Liver (tissue), 9 donors: ENCODE data around the gene TMC1. TPM values are rescaled to one million over a fixed set of nuclear protein-coding genes. Genes with fewer than 3 reads are reported as not detected.

Source experiments
- DNase-seq: peaks from one replicate; pipeline ENCODE4 v3.0.0-alpha.2; 2017; ENCODE audit warnings: low spot score
- H3K27ac ChIP-seq, 2 donors: one replicate each; pipeline ENCODE4 v1.7.0; 2013; ENCODE audit warnings: inconsistent platforms in 2 of 2, low read length in 2 of 2, control low read depth in 1 of 2, low read depth in 1 of 2, mild to moderate bottlenecking in 1 of 2
- H3K27me3 ChIP-seq, 4 donors: one replicate each; pipeline versions ENCODE4 v1.6.1 to v1.7.0; 2013; ENCODE audit warnings: low read length in 3 of 4, inconsistent platforms in 1 of 4, mild to moderate bottlenecking in 1 of 4, moderate library complexity in 1 of 4; ENCODE audit not compliant: control insufficient read depth in 4 of 4, insufficient read depth in 4 of 4
- H3K36me3 ChIP-seq, 4 donors: one replicate each; pipeline versions ENCODE4 v1.6.1 to v1.7.0; 2013; ENCODE audit warnings: low read length in 3 of 4, mild to moderate bottlenecking in 3 of 4, low read depth in 1 of 4, moderate library complexity in 1 of 4; ENCODE audit not compliant: control insufficient read depth in 4 of 4, insufficient read depth in 3 of 4
- H3K4me1 ChIP-seq, 4 donors: one replicate each; pipeline versions ENCODE4 v1.6.1 to v1.7.0; 2013; ENCODE audit warnings: low read length in 3 of 4, mild to moderate bottlenecking in 3 of 4, moderate library complexity in 1 of 4; ENCODE audit not compliant: control insufficient read depth in 4 of 4, insufficient read depth in 4 of 4
- H3K4me3 ChIP-seq, 3 donors: one replicate each; pipeline versions ENCODE4 v1.6.1 to v1.7.0; 2013; ENCODE audit warnings: low read length in 3 of 3, control low read depth in 1 of 3, low read depth in 1 of 3, mild to moderate bottlenecking in 1 of 3
- H3K9ac ChIP-seq, 2 donors: one replicate each; pipeline ENCODE4 v1.7.0; 2013; ENCODE audit warnings: low read length in 2 of 2, mild to moderate bottlenecking in 2 of 2, moderate library complexity in 2 of 2, control low read depth in 1 of 2, low read depth in 1 of 2
- H3K9me3 ChIP-seq, 4 donors: one replicate each; pipeline versions ENCODE4 v1.6.1 to v1.7.0; 2013; ENCODE audit warnings: low read length in 3 of 4; ENCODE audit not compliant: control insufficient read depth in 4 of 4
- EGR1 ChIP-seq, 2 donors: IDR thresholded peaks; 2 replicates each; pipeline ENCODE4 v1.6.1; 2016 to 2018; ENCODE audit warnings: antibody characterized with exemption in 2 of 2, low read depth in 2 of 2
- FOXA1 ChIP-seq: IDR thresholded peaks from 2 replicates; pipeline ENCODE4 v1.6.1; 2016; ENCODE audit warnings: antibody characterized with exemption
- FOXA2 ChIP-seq: IDR thresholded peaks from 2 replicates; pipeline ENCODE4 v1.6.1; 2016; ENCODE audit warnings: antibody characterized with exemption
- GABPA ChIP-seq, 2 donors: IDR thresholded peaks in 1 of 2; conservative IDR thresholded peaks in 1 of 2; 2 replicates each; pipeline ENCODE4 v1.6.1; 2016; ENCODE audit warnings: antibody characterized with exemption in 2 of 2, mild to moderate bottlenecking in 1 of 2, moderate library complexity in 1 of 2
- HNF4A ChIP-seq, 2 donors: conservative IDR thresholded peaks; 2 replicates each; pipeline ENCODE4 v1.6.1; 2016; ENCODE audit warnings: antibody characterized with exemption in 2 of 2, mild to moderate bottlenecking in 2 of 2
- HNF4G ChIP-seq: IDR thresholded peaks from 2 replicates; pipeline ENCODE4 v1.6.1; 2016; ENCODE audit warnings: antibody characterized with exemption
- JUND ChIP-seq, 2 donors: IDR thresholded peaks; 2 replicates each; pipeline ENCODE4 v1.6.1; 2016; ENCODE audit warnings: antibody characterized with exemption in 2 of 2
- NR2F2 ChIP-seq: IDR thresholded peaks from 2 replicates; pipeline ENCODE4 v1.6.1; 2016; ENCODE audit warnings: antibody characterized with exemption
- RAD21 ChIP-seq, 2 donors: IDR thresholded peaks; 2 replicates each; pipeline ENCODE4 v1.6.1; 2016; ENCODE audit warnings: antibody characterized with exemption in 2 of 2, mild to moderate bottlenecking in 2 of 2
- RXRA ChIP-seq, 2 donors: IDR thresholded peaks; 2 replicates each; pipeline ENCODE4 v1.6.1; 2017 to 2018; ENCODE audit warnings: antibody characterized with exemption in 2 of 2, mild to moderate bottlenecking in 1 of 2
- SP1 ChIP-seq: IDR thresholded peaks from 2 replicates; pipeline ENCODE4 v1.6.1; 2018; ENCODE audit warnings: antibody characterized with exemption, mild to moderate bottlenecking
- TAF1 ChIP-seq: conservative IDR thresholded peaks from 2 replicates; pipeline ENCODE4 v1.6.1; 2016; ENCODE audit warnings: antibody characterized with exemption, mild to moderate bottlenecking
- YY1 ChIP-seq: IDR thresholded peaks from 2 replicates; pipeline ENCODE4 v1.6.1; 2016; ENCODE audit warnings: antibody characterized with exemption, mild to moderate bottlenecking
- WGBS: extraction: QIAGEN DNeasy Blood & Tissue Kit; methylation state at CpG from one replicate; pipeline ENCODE4 v1.1.7; 2013; 5-methylcytosine and 5-hydroxymethylcytosine counted together
- polyA plus RNA-seq, 2 donors: library from polyadenylated mRNA; stranded (reverse) in 1 of 2; unstranded in 1 of 2; fragments of 200-250 nt in 1 of 2; fragments of >200 nt in 1 of 2; fragmentation: Nextera tagmentation in 1 of 2; extraction: Ambion mirVana in 1 of 2; gene quantifications; one replicate each; pipeline versions ENCODE4 v1.2.1 to v1.2.3, GENCODE V29; 2013 to 2015
- total RNA-seq, 2 donors: library from RNA; depleted of rRNA; stranded (reverse); fragments of >200 nt; gene quantifications; one replicate each; pipeline ENCODE4 v1.2.3, GENCODE V29; 2014
- TF ChIP-seq, protein P1 (sequence below): IDR thresholded peaks from 2 replicates; pipeline ENCODE4 v1.6.1; 2016; ENCODE audit warnings: antibody characterized with exemption
- TF ChIP-seq, protein P2 (sequence below): IDR thresholded peaks from 2 replicates; pipeline ENCODE4 v1.6.1; 2016; ENCODE audit warnings: antibody characterized with exemption
- TF ChIP-seq, protein P3 (sequence below): IDR thresholded peaks from 2 replicates; pipeline ENCODE4 v1.6.1; 2016; ENCODE audit warnings: antibody characterized with exemption, mild to moderate bottlenecking
- TF ChIP-seq, protein P4 (sequence below): fragments of 150-350 bp; IDR thresholded peaks from 2 replicates; pipeline ENCODE4 v1.5.1; 2017; ENCODE audit warnings: improper control_type of control experiment, low read depth, low read length; ENCODE audit not compliant: missing input control
- TF ChIP-seq, protein P5 (sequence below): IDR thresholded peaks from 2 replicates; pipeline ENCODE4 v1.6.1; 2016; ENCODE audit warnings: antibody characterized with exemption
- donor health status: healthy.
- donor health status: healthy.
- donor health status: healthy.
- donor health status: healthy.
- donor health status: healthy.

Gene TMC1
- total and polyA plus RNA-seq, 4 donors, result 0.09 TPM; not detected in 3

DNA sequence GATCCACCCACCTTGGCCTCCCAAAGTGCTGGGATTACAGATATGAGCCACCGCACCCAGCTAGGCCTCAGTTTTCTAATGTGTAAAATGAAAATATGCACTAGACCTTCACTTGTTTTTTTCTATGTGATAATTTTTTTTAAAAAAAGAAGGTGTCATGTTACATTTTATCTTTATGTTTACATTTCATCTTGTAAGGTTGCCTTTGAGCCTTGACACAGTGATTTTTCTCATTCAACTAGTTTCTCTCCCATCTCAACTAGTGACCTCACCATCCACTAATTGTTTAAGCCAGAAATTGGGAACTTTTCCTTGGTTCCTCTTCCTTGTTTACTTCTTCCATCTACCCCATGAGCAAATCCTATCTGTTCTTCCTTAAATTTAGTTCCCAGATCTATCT is 21.5 kb downstream of the TMC1 start:
- TF ChIP-seq YY1 (no peak), RXRA (IDR thresholded peaks at IDR 0.05) (no peak), FOXA1 (no peak), HNF4A (conservative IDR thresholded peaks at IDR 0.05) (no peak), JUND (IDR thresholded peaks at IDR 0.05) (no peak), NR2F2 (no peak), RAD21 (IDR thresholded peaks at IDR 0.05) (no peak), SP1 (no peak), HNF4G (no peak), EGR1 (IDR thresholded peaks at IDR 0.05; ENCODE audit: low read depth in 2 of 2) (no peak), TAF1 (no peak), GABPA (IDR thresholded peaks at IDR 0.05 in 1 of 2, conservative IDR thresholded peaks at IDR 0.05 in 1 of 2) (no peak), FOXA2 (no peak)
- TF ChIP-seq, protein P1, sequence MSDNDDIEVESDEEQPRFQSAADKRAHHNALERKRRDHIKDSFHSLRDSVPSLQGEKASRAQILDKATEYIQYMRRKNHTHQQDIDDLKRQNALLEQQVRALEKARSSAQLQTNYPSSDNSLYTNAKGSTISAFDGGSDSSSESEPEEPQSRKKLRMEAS, result no peak
- TF ChIP-seq, protein P2, sequence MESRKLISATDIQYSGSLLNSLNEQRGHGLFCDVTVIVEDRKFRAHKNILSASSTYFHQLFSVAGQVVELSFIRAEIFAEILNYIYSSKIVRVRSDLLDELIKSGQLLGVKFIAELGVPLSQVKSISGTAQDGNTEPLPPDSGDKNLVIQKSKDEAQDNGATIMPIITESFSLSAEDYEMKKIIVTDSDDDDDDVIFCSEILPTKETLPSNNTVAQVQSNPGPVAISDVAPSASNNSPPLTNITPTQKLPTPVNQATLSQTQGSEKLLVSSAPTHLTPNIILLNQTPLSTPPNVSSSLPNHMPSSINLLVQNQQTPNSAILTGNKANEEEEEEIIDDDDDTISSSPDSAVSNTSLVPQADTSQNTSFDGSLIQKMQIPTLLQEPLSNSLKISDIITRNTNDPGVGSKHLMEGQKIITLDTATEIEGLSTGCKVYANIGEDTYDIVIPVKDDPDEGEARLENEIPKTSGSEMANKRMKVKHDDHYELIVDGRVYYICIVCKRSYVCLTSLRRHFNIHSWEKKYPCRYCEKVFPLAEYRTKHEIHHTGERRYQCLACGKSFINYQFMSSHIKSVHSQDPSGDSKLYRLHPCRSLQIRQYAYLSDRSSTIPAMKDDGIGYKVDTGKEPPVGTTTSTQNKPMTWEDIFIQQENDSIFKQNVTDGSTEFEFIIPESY, result no peak
- TF ChIP-seq, protein P3, sequence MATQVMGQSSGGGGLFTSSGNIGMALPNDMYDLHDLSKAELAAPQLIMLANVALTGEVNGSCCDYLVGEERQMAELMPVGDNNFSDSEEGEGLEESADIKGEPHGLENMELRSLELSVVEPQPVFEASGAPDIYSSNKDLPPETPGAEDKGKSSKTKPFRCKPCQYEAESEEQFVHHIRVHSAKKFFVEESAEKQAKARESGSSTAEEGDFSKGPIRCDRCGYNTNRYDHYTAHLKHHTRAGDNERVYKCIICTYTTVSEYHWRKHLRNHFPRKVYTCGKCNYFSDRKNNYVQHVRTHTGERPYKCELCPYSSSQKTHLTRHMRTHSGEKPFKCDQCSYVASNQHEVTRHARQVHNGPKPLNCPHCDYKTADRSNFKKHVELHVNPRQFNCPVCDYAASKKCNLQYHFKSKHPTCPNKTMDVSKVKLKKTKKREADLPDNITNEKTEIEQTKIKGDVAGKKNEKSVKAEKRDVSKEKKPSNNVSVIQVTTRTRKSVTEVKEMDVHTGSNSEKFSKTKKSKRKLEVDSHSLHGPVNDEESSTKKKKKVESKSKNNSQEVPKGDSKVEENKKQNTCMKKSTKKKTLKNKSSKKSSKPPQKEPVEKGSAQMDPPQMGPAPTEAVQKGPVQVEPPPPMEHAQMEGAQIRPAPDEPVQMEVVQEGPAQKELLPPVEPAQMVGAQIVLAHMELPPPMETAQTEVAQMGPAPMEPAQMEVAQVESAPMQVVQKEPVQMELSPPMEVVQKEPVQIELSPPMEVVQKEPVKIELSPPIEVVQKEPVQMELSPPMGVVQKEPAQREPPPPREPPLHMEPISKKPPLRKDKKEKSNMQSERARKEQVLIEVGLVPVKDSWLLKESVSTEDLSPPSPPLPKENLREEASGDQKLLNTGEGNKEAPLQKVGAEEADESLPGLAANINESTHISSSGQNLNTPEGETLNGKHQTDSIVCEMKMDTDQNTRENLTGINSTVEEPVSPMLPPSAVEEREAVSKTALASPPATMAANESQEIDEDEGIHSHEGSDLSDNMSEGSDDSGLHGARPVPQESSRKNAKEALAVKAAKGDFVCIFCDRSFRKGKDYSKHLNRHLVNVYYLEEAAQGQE, result no peak
- TF ChIP-seq, protein P4, sequence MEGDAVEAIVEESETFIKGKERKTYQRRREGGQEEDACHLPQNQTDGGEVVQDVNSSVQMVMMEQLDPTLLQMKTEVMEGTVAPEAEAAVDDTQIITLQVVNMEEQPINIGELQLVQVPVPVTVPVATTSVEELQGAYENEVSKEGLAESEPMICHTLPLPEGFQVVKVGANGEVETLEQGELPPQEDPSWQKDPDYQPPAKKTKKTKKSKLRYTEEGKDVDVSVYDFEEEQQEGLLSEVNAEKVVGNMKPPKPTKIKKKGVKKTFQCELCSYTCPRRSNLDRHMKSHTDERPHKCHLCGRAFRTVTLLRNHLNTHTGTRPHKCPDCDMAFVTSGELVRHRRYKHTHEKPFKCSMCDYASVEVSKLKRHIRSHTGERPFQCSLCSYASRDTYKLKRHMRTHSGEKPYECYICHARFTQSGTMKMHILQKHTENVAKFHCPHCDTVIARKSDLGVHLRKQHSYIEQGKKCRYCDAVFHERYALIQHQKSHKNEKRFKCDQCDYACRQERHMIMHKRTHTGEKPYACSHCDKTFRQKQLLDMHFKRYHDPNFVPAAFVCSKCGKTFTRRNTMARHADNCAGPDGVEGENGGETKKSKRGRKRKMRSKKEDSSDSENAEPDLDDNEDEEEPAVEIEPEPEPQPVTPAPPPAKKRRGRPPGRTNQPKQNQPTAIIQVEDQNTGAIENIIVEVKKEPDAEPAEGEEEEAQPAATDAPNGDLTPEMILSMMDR, result no peak
- Histone ChIP-seq H3K27me3 (no peaks in the 10 kb centered on the region), H3K9ac (no peak overlapping the region), H3K36me3 (no peaks in the 10 kb centered on the region), H3K27ac (no peak overlapping the region), H3K9me3 (no peaks in the 10 kb centered on the region), H3K4me1 (no peaks in the 10 kb centered on the region), H3K4me3 (no peak overlapping the region)
- DNase-seq, result no peak
- 100% methylated on average over 1 of the region's 1 CpG for WGBS

DNA sequence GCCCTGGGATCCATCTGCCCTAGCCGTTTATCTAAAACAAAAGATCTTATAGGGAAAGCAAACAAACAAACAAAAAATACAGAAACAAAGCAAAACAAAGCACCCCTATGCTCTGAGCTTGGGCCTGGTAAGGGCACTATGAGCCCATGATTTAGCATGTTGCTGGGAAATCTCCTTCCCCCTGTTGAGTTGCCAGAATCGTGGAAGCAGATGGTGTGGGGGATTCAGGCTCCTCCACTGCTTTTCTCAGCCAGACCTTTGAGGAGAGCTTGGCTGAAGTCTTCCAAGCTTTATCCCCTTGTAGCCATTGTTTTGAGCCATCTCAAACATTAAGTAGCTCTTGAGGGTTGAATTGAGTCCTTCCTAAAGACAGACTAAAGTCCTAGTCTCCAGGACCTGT is 29.9 kb downstream of the TMC1 start:
- WGBS, result 87% methylated on average over 2 of the region's 2 CpGs

More for the DNA sequence above, 29.9 kb downstream of the TMC1 start:
- Histone ChIP-seq H3K27me3 (no peaks in the 10 kb centered on the region), H3K27ac (no peak overlapping the region), H3K4me3 (no peak overlapping the region), H3K9ac (no peak overlapping the region), H3K9me3 (no peaks in the 10 kb centered on the region), H3K36me3 (no peaks in the 10 kb centered on the region), H3K4me1 (peaks cover 0 to 13% (median 4%) of the 10 kb centered on the region in 4 donors)
- TF ChIP-seq JUND (IDR thresholded peaks at IDR 0.05) (no peak), NR2F2 (no peak), GABPA (IDR thresholded peaks at IDR 0.05 in 1 of 2, conservative IDR thresholded peaks at IDR 0.05 in 1 of 2) (no peak), FOXA2 (no peak), RAD21 (IDR thresholded peaks at IDR 0.05) (no peak), EGR1 (IDR thresholded peaks at IDR 0.05; ENCODE audit: low read depth in 2 of 2) (no peak), HNF4G (no peak)
- TF ChIP-seq, protein P5, sequence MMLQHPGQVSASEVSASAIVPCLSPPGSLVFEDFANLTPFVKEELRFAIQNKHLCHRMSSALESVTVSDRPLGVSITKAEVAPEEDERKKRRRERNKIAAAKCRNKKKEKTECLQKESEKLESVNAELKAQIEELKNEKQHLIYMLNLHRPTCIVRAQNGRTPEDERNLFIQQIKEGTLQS, result no peak
- TF ChIP-seq, protein P3, result no peak
- no peak for DNase-seq
